Prostate gland (tissue), 2 donors: ENCODE measurements around the gene CALM3. TPM values are rescaled to one million over a fixed set of nuclear protein-coding genes. Genes with fewer than 3 reads are reported as not detected.

Experiments
- DNase-seq: peaks from one replicate; pipeline ENCODE4 v3.0.0-alpha.2; 2019; ENCODE audit warnings: low spot score
- H3K27ac ChIP-seq, 2 donors: fragments of 200-600 bp; sonication (generic); 2 replicates each; pipeline ENCODE4 v1.5.1; 2017 to 2019
- H3K27me3 ChIP-seq: fragments of 200-600 bp; sonication (generic); replicated peaks from 2 replicates; pipeline ENCODE4 v1.5.1; 2019; ENCODE audit not compliant: insufficient read depth
- H3K36me3 ChIP-seq, 2 donors: fragments of 200-600 bp; sonication (generic); 1 replicate in 1 of 2; 2 replicates in 1 of 2; pipeline versions ENCODE4 v1.5.1 to v1.8.1; 2017 to 2019
- H3K4me1 ChIP-seq: fragments of 200-600 bp; sonication (generic); replicated peaks from 2 replicates; pipeline ENCODE4 v1.5.1; 2019
- H3K4me3 ChIP-seq, 2 donors: fragments of 200-600 bp; sonication (generic); 2 replicates each; pipeline ENCODE4 v1.5.1; 2017 to 2019
- H3K9me3 ChIP-seq: fragments of 200-600 bp; sonication (generic); 2 replicates; pipeline ENCODE4 v1.5.1; 2017
- POLR2A ChIP-seq: fragments of 450-650 bp; IDR thresholded peaks from one replicate; pipeline ENCODE4 v1.6.1; 2016; ENCODE audit warnings: antibody characterized with exemption, mild to moderate bottlenecking
- POLR2AphosphoS5 ChIP-seq: sonication (generic); formaldehyde crosslinking; IDR thresholded peaks from one replicate; pipeline ENCODE4 v1.6.1; 2017; ENCODE audit warnings: antibody characterized with exemption
- WGBS: methylation state at CpG from one replicate; pipeline ENCODE4 v1.1.5; 2018; 5-methylcytosine and 5-hydroxymethylcytosine counted together
- intact Hi-C: fragments of 100-400 bp; cut with DNase I; formaldehyde crosslinking; loops from one replicate; pipeline ENCODE4 v1.14.2; 2022
- total RNA-seq, 2 donors: library from RNA; depleted of rRNA; stranded (reverse); fragments of >200 nt; gene quantifications; one replicate each; pipeline ENCODE4 v1.1.0, GENCODE V29; 2016
- TF ChIP-seq, protein P1 (sequence below), 4 experiments: fragments of 200-600 bp in 2 of 4; fragments of 450-650 bp in 2 of 4; sonication (generic) in 2 of 4; IDR thresholded peaks; 1 replicate in 3 of 4; 2 replicates in 1 of 4; pipeline ENCODE4 v1.5.1; 2016 to 2019; ENCODE audit warnings: antibody characterized with exemption in 4 of 4, mild to moderate bottlenecking in 2 of 4, moderate library complexity in 2 of 4

The CALM3 gene
- total RNA-seq, 2 donors from 2014 or later, result 166 to 171 TPM

GRCh38 chr19:46640656-46641055 lies 39.5 kb downstream of the CALM3 start:
- no peaks in the 10 kb centered on the region for H3K9me3 ChIP-seq
- WGBS, result 75% methylated on average over 2 of the region's 2 CpGs
- TF ChIP-seq POLR2A (no peak), POLR2AphosphoS5 (no peak)
- TF ChIP-seq, protein P1, sequence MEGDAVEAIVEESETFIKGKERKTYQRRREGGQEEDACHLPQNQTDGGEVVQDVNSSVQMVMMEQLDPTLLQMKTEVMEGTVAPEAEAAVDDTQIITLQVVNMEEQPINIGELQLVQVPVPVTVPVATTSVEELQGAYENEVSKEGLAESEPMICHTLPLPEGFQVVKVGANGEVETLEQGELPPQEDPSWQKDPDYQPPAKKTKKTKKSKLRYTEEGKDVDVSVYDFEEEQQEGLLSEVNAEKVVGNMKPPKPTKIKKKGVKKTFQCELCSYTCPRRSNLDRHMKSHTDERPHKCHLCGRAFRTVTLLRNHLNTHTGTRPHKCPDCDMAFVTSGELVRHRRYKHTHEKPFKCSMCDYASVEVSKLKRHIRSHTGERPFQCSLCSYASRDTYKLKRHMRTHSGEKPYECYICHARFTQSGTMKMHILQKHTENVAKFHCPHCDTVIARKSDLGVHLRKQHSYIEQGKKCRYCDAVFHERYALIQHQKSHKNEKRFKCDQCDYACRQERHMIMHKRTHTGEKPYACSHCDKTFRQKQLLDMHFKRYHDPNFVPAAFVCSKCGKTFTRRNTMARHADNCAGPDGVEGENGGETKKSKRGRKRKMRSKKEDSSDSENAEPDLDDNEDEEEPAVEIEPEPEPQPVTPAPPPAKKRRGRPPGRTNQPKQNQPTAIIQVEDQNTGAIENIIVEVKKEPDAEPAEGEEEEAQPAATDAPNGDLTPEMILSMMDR (IDR thresholded peaks at IDR 0.05), result no peak

GRCh38 chr19:46644720-46645119 lies 43.6 kb downstream of the CALM3 start:
- Histone ChIP-seq H3K4me3 (no peak overlapping the region), H3K4me1 (no peaks in the 10 kb centered on the region), H3K9me3 (no peaks in the 10 kb centered on the region), H3K27ac (no peak overlapping the region), H3K27me3 (peaks cover 5% of the 10 kb centered on the region), H3K36me3 (no peaks in the 10 kb centered on the region)
- WGBS, result 23% methylated on average over 3 of the region's 3 CpGs
- intact Hi-C loops, result no loop called here
- TF ChIP-seq POLR2A (no peak), POLR2AphosphoS5 (no peak)
- TF ChIP-seq, protein P1 (IDR thresholded peaks at IDR 0.05), result no peak
- DNase-seq, result no peak

More at GRCh38 chr19:46640656-46641055, 39.5 kb downstream of the CALM3 start:
- Histone ChIP-seq H3K36me3 (no peaks in the 10 kb centered on the region), H3K27ac (no peak overlapping the region), H3K27me3 (no peaks in the 10 kb centered on the region), H3K4me1 (peaks cover 3% of the 10 kb centered on the region), H3K4me3 (no peak overlapping the region)
- no peak for DNase-seq
- intact Hi-C loops, result no loop called here

GRCh38 chr19:46646402-46646801 lies 45.3 kb downstream of the CALM3 start:
- intact Hi-C loops, result no loop called here
- Histone ChIP-seq H3K36me3 (no peaks in the 10 kb centered on the region), H3K4me1 (no peaks in the 10 kb centered on the region), H3K27ac (no peak overlapping the region), H3K27me3 (peaks cover 5% of the 10 kb centered on the region), H3K4me3 (no peak overlapping the region), H3K9me3 (no peaks in the 10 kb centered on the region)
- WGBS, result 85% methylated on average over 3 of the region's 3 CpGs
- TF ChIP-seq, protein P1 (IDR thresholded peaks at IDR 0.05), result no peak
- TF ChIP-seq POLR2AphosphoS5 (no peak), POLR2A (no peak)
- DNase-seq, result no peak

GRCh38 chr19:46648060-46648960 lies 47.2 kb downstream of the CALM3 start:
- no peak for DNase-seq
- no peaks in the 10 kb centered on the region for H3K4me1 ChIP-seq
- H3K27me3 ChIP-seq, result peaks cover 5% of the 10 kb centered on the region
- intact Hi-C loops, result no loop called here
- 46% methylated on average over 39 of the region's 63 CpGs for WGBS
- H3K36me3 ChIP-seq, result no peaks in the 10 kb centered on the region
- TF ChIP-seq POLR2AphosphoS5 (no peak), POLR2A (no peak)
- TF ChIP-seq, protein P1 (IDR thresholded peaks at IDR 0.05), result no peak
- no peak overlapping the region for H3K4me3 ChIP-seq
- no peaks in the 10 kb centered on the region for H3K9me3 ChIP-seq
- no peak overlapping the region for H3K27ac ChIP-seq
